Right ventricle myocardium inferior (tissue), 1 donor: ENCODE measurements around the gene SLC16A13. TPM values are rescaled to one million over a fixed set of nuclear protein-coding genes. Genes with fewer than 3 reads are reported as not detected.
"Not testable (repeated sequence)": the region's sequence is repeated elsewhere in the genome, so short reads cannot be mapped to it uniquely, and the experiment has no call there.

ENCODE experiments used
- ATAC-seq: fragments of 200-7000 bp; cut with Tn5 transposase; one replicate; pipeline ENCODE4 v1.9.1; 2020; ENCODE audit warnings: mild to moderate bottlenecking, moderate library complexity
- DNase-seq: peaks from one replicate; pipeline ENCODE4 v3.0.0; 2021; ENCODE audit errors: missing footprints
- intact Hi-C: fragments of 100-400 bp; cut with DNase I; formaldehyde crosslinking; loops from one replicate; pipeline ENCODE4 v1.11.0; 2022
- long read RNA-seq: library from polyadenylated mRNA; unstranded; transcript quantifications from one replicate; pipeline ENCODE4 v2.0.0, GENCODE V29; 2021
- total RNA-seq: library from RNA; stranded (reverse); fragmentation: NEBNext Ultra II Directional; extraction: Animal tissue kit (Norgen Biotek cat#: 25700); gene quantifications from one replicate; pipeline ENCODE4 v1.2.1, GENCODE V29; 2021
- donor health status: DM: no; HTN: yes; CAD: no; lungs with severe emphysema.

Gene SLC16A13
- total RNA-seq = 1.8 TPM
- long read RNA-seq = 0 reads

- intact Hi-C loops = no loop called here
- ATAC-seq (peak; percentile 97), DNase-seq (peak; percentile 97)
These were observed at the start of gene SLC16A13 for GRCh38 chr17:7035591-7036368. TSS of gene SLC16A13 (plus strand) at chr17:7036015. CDS start at chr17:7036383, 368 bp downstream.

GRCh38 chr17:6986676-6987075 is 49.1 kb upstream of the SLC16A13 start:
- ATAC-seq (no peak), DNase-seq (no peak)
- intact Hi-C loops = no loop called here

- ATAC-seq = no peak
- intact Hi-C loops = no loop called here
- DNase-seq = no peak
These were observed 46.0 kb upstream of the SLC16A13 start for GRCh38 chr17:6989779-6990178.

GRCh38 chr17:6993613-6994056 is 42.2 kb upstream of the SLC16A13 start:
- DNase-seq, intact Hi-C loops, ATAC-seq: not testable (repeated sequence)

GRCh38 chr17:6994118-6994598 is 41.7 kb upstream of the SLC16A13 start:
- DNase-seq (no peak), ATAC-seq (no peak)
- intact Hi-C loops = no loop called here

GRCh38 chr17:6994666-6995256 is 41.1 kb upstream of the SLC16A13 start:
- ATAC-seq = no peak
- intact Hi-C loops = no loop called here
- no peak for DNase-seq

GRCh38 chr17:6995500-6996255 is 40.1 kb upstream of the SLC16A13 start, which contains the start of gene ALOX12:
TSS of gene ALOX12 (plus strand) at chr17:6996049. CDS start at chr17:6996118, 69 bp downstream.
- DNase-seq (no peak), ATAC-seq (peak; percentile 66)
- intact Hi-C loops = no loop called here

- ATAC-seq = no peak
These were observed 39.4 kb upstream of the SLC16A13 start for GRCh38 chr17:6996256-6997011.

GRCh38 chr17:6997171-6997570 is 38.6 kb upstream of the SLC16A13 start:
- ATAC-seq (no peak), DNase-seq (no peak)
- intact Hi-C loops = no loop called here

More at GRCh38 chr17:6996256-6997011, 39.4 kb upstream of the SLC16A13 start:
- DNase-seq = no peak
- intact Hi-C loops = no loop called here

- intact Hi-C loops = no loop called here
- ATAC-seq = no peak
These were observed 36.8 kb upstream of the SLC16A13 start for GRCh38 chr17:6998855-6999508.

GRCh38 chr17:7001318-7001961 is 34.4 kb upstream of the SLC16A13 start:
- ATAC-seq (no peak), DNase-seq (no peak)
- intact Hi-C loops = loop anchor here (5.0 to 10.0 kb wide), 2 partner anchors 157 to 334 kb away; no protein-coding TSS in a partner anchor

More at GRCh38 chr17:6998855-6999508, 36.8 kb upstream of the SLC16A13 start:
- no peak for DNase-seq

- ATAC-seq (no peak), DNase-seq (no peak)
- intact Hi-C loops = loop anchor here (5.0 to 10.0 kb wide), 2 partner anchors 158 to 335 kb away; no protein-coding TSS in a partner anchor
These were observed 33.3 kb upstream of the SLC16A13 start for GRCh38 chr17:7002288-7003047.

- intact Hi-C loops = loop anchor here (1.0 to 10.0 kb wide), 3 partner anchors 89 to 336 kb away; no protein-coding TSS in a partner anchor
- ATAC-seq (no peak), DNase-seq (no peak)
These were observed 32.1 kb upstream of the SLC16A13 start for GRCh38 chr17:7003745-7004144.

- intact Hi-C loops = loop anchor here (1.0 to 10.0 kb wide), 4 partner anchors 90 to 352 kb away; partner anchors contain the start of genes C17orf100 and MED31
- ATAC-seq (peak; percentile 70), DNase-seq (no peak)
These were observed 31.2 kb upstream of the SLC16A13 start for GRCh38 chr17:7004398-7005253.

GRCh38 chr17:7005716-7006115 is 30.1 kb upstream of the SLC16A13 start:
- intact Hi-C loops = loop anchor here (5.0 to 10.0 kb wide), 2 partner anchors 161 to 353 kb away; partner anchors contain the start of genes C17orf100 and MED31
- ATAC-seq = no peak
- DNase-seq = no peak
